Measurements from ENCODE around the gene GSK3A. TPM values are rescaled to one million over a fixed set of nuclear protein-coding genes. Genes with fewer than 3 reads are reported as not detected.
A peak's percentile ranks its signal among the peaks of the same experiment; 100 is the strongest.

The GSK3A gene
- total and polyA plus RNA-seq, 9 of the 15 experiments (the other 6 are each of a cell fraction or from before 2014, with no cell fraction given) = 0.62 to 90.7 (median 33.3) TPM

DNA sequence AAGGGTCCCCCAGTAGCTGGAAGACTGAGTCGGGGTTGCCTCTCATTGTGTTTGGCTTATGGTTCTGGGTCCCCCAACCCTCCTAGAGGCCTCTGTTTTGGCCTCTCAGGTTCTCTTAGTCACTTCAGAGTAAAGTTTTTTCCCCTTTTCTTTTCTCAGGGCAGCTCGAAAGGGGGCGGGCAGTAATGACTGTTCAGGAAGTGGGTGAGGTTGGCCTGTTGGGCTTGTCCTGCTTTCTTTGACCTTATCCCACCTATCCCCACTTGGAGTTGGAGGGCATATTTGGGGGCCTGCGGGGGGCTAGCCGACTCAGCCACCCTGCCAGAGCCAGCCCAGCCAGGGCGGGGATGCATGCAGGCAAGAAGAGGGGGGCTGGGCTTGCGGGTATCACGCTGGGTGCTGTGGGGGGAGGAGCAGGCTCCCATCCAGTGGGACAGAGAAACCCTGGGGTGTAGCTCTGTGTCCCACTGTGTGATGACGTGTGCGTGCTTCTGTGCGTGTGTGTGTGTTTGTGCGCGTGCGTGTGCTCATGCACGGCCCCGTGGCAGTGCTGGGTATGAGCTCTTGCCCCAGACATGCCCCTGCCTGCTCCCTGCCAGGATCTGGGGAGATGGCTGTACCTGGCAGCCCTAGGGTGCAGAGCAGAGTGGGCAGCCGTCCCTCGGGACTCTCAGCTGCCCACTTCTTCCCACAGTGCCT, 28.1 kb upstream of the GSK3A start (continued):
- TF ChIP-seq CREM (IDR thresholded peaks at IDR 0.05; ENCODE audit: low read depth) (peak; percentile 47; the same call in 1 of the 2 replicates), SRSF1 (IDR thresholded peaks at IDR 0.05; ENCODE audit: low read depth, low read length) (no peak), ATF2 (CRISPR knock-in tag; IDR thresholded peaks at IDR 0.05) (no peak), ATF7 (IDR thresholded peaks at IDR 0.05) (no peak), POLR2A (conservative IDR thresholded peaks at IDR 0.05) (0 out of 2 replicates have a peak, but pooled peaks have one; percentile 33), BRD4 (IDR thresholded peaks at IDR 0.05) (no peak), CREB1 (IDR thresholded peaks at IDR 0.05) (no peak), CREB1 (CRISPR knock-in tag; IDR thresholded peaks at IDR 0.05) (peak; percentile 53), RBBP5 (IDR thresholded peaks at IDR 0.05; ENCODE audit: borderline replicate concordance, insufficient read depth, low read length, poor library complexity, severe bottlenecking) (no peak), ZNF512 (tag; IDR thresholded peaks at IDR 0.05) (no peak), HDAC8 (tag; IDR thresholded peaks at IDR 0.05) (no peak), ARID3B (CRISPR knock-in tag; IDR thresholded peaks at IDR 0.05; ENCODE audit: borderline replicate concordance) (no peak), PHF8 (IDR thresholded peaks at IDR 0.05; ENCODE audit: borderline replicate concordance, low read length) (no peak; the same call in 1 of the 2 replicates), DPF2 (IDR thresholded peaks at IDR 0.05) (0 out of 2 replicates have a peak, but pooled peaks have one; percentile 14), ETS1 (conservative IDR thresholded peaks at IDR 0.05; ENCODE audit: control insufficient read depth, low read depth, low read length) (0 out of 2 replicates have a peak, but pooled peaks have one; percentile 5), ZNF507 (tag; conservative IDR thresholded peaks at IDR 0.05) (no peak)
- TF ChIP-seq, protein P1, sequence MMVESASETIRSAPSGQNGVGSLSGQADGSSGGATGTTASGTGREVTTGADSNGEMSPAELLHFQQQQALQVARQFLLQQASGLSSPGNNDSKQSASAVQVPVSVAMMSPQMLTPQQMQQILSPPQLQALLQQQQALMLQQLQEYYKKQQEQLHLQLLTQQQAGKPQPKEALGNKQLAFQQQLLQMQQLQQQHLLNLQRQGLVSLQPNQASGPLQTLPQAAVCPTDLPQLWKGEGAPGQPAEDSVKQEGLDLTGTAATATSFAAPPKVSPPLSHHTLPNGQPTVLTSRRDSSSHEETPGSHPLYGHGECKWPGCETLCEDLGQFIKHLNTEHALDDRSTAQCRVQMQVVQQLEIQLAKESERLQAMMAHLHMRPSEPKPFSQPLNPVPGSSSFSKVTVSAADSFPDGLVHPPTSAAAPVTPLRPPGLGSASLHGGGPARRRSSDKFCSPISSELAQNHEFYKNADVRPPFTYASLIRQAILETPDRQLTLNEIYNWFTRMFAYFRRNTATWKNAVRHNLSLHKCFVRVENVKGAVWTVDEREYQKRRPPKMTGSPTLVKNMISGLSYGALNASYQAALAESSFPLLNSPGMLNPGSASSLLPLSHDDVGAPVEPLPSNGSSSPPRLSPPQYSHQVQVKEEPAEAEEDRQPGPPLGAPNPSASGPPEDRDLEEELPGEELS (CRISPR knock-in tag; IDR thresholded peaks at IDR 0.05; ENCODE audit: borderline replicate concordance) = no peak
- TF ChIP-seq, protein P2, sequence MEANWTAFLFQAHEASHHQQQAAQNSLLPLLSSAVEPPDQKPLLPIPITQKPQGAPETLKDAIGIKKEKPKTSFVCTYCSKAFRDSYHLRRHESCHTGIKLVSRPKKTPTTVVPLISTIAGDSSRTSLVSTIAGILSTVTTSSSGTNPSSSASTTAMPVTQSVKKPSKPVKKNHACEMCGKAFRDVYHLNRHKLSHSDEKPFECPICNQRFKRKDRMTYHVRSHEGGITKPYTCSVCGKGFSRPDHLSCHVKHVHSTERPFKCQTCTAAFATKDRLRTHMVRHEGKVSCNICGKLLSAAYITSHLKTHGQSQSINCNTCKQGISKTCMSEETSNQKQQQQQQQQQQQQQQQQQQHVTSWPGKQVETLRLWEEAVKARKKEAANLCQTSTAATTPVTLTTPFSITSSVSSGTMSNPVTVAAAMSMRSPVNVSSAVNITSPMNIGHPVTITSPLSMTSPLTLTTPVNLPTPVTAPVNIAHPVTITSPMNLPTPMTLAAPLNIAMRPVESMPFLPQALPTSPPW (CRISPR knock-in tag; IDR thresholded peaks at IDR 0.05) = peak; percentile 83
